BJ (cell line): ENCODE results near the gene CSF1. TPM values are rescaled to one million over a fixed set of nuclear protein-coding genes. Genes with fewer than 3 reads are reported as not detected.

Source experiments
- CTCF ChIA-PET: fragments of 350-600 bp; formaldehyde crosslinking; extraction: SDS; loops from one replicate; lab custom pipeline; 2021; ENCODE audit warnings: antibody characterized with exemption, inconsistent platforms; lab: Yijun Ruan, JAX
- POLR2A ChIA-PET: fragments of 300-600 bp; sonication (Branson Sonifier 250); formaldehyde crosslinking; extraction: SDS; loops from one replicate; lab custom pipeline; 2021; ENCODE audit warnings: antibody characterized with exemption; lab: Charles Lee
- DNase-seq: peaks from one replicate; pipeline ENCODE4 v3.0.0-alpha.2; 2011; ENCODE audit warnings: low read depth
- H3K27me3 ChIP-seq: 2 replicates; pipeline ENCODE4 v1.6.0; 2011; ENCODE audit warnings: low read length; ENCODE audit not compliant: control insufficient read depth, insufficient read depth
- H3K36me3 ChIP-seq: 2 replicates; pipeline ENCODE4 v1.5.1; 2011; ENCODE audit warnings: low read length; ENCODE audit not compliant: control insufficient read depth, insufficient read depth
- H3K4me3 ChIP-seq: 2 replicates; pipeline ENCODE4 v1.5.1; 2011; ENCODE audit warnings: low read depth, mild to moderate bottlenecking, control low read depth, low read length
- polyA plus RNA-seq: library from polyadenylated mRNA; depleted of rRNA; stranded (reverse); fragments of >200 nt; gene quantifications from 2 replicates; pipeline ENCODE4 v1.2.3, GENCODE V29; 2011
- TF ChIP-seq, protein P1 (sequence below): IDR thresholded peaks from 2 replicates; pipeline ENCODE4 v1.5.1; 2011; ENCODE audit warnings: low read depth, mild to moderate bottlenecking, control low read depth, inconsistent platforms, low read length, moderate library complexity; ENCODE audit not compliant: insufficient read depth

The CSF1 gene
- polyA plus RNA-seq, 1 experiment: 48.4 TPM

- no peaks in the 10 kb centered on the region for H3K27me3 ChIP-seq
- H3K4me3 ChIP-seq: no peak overlapping the region
- DNase-seq: no peak
- ChIA-PET CTCF (no interaction called here), POLR2A (no interaction called here)
- H3K36me3 ChIP-seq: no peaks in the 10 kb centered on the region
- TF ChIP-seq, protein P1, sequence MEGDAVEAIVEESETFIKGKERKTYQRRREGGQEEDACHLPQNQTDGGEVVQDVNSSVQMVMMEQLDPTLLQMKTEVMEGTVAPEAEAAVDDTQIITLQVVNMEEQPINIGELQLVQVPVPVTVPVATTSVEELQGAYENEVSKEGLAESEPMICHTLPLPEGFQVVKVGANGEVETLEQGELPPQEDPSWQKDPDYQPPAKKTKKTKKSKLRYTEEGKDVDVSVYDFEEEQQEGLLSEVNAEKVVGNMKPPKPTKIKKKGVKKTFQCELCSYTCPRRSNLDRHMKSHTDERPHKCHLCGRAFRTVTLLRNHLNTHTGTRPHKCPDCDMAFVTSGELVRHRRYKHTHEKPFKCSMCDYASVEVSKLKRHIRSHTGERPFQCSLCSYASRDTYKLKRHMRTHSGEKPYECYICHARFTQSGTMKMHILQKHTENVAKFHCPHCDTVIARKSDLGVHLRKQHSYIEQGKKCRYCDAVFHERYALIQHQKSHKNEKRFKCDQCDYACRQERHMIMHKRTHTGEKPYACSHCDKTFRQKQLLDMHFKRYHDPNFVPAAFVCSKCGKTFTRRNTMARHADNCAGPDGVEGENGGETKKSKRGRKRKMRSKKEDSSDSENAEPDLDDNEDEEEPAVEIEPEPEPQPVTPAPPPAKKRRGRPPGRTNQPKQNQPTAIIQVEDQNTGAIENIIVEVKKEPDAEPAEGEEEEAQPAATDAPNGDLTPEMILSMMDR: no peak
Observed at GRCh38 chr1:109884242-109884891, 26.3 kb upstream of the CSF1 start.

DNA sequence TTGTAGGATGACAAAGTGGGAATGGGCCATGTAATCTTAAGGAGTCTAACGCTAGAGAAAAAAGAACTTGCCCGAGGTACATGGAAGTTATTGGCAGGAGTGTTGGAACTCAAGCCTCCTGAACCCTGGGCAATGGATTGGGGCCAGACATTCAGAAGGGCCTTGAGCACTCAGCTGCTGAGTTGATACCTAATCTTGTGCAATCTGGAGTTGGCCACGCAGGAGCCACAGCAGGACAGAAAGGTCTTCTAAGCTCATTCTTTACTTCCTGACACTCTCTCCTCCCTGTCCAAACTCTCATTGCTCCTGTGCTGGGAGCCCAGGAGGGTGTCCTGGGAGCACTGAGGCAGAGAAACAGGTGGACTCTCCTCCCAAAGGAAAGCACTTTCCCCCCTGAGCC lies 25.1 kb upstream of the CSF1 start:
- DNase-seq: no peak
- ChIA-PET POLR2A (no interaction called here), CTCF (no interaction called here)

GRCh38 chr1:109886827-109887226 lies 23.8 kb upstream of the CSF1 start:
- ChIA-PET POLR2A (no interaction called here), CTCF (interaction anchor here (1.6 kb wide), 1 partner anchor 10 kb away, joined by 4 read pairs; no protein-coding TSS in a partner anchor)
- TF ChIP-seq, protein P1: no peak
- no peaks in the 10 kb centered on the region for H3K36me3 ChIP-seq
- no peak overlapping the region for H3K4me3 ChIP-seq
- no peaks in the 10 kb centered on the region for H3K27me3 ChIP-seq
- no peak for DNase-seq

More for the DNA sequence above, 25.1 kb upstream of the CSF1 start:
- H3K36me3 ChIP-seq: no peaks in the 10 kb centered on the region
- no peaks in the 10 kb centered on the region for H3K27me3 ChIP-seq
- no peak overlapping the region for H3K4me3 ChIP-seq
- TF ChIP-seq, protein P1: no peak

DNA sequence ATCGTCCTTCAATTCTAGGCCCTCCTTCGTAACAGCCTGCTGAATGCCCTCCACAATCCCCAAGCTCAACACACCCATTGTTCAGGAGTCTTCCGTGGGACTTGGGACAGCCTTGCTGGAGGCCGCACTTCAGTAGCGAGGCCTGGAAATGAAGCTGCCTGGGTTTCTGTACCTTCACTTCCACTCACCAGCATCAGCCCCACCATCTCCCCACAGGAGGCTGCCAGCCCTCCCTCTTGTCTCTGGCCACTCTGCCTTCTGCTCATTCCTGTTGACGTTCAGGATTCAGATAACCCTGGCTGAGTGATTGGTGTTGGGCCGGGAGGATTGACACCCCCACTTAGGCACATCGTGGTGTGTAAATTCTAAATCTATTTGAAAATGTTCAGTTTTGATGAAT lies 23.4 kb upstream of the CSF1 start:
- POLR2A ChIA-PET: no interaction called here
- Histone ChIP-seq H3K27me3 (no peaks in the 10 kb centered on the region), H3K36me3 (no peaks in the 10 kb centered on the region), H3K4me3 (no peak overlapping the region)
- no peak for DNase-seq
- TF ChIP-seq, protein P1: no peak
- CTCF ChIA-PET: interaction anchor here (1.3 to 1.6 kb wide), 2 partner anchors 10 to 110 kb away, joined by 3 to 4 read pairs; no protein-coding TSS in a partner anchor

DNA sequence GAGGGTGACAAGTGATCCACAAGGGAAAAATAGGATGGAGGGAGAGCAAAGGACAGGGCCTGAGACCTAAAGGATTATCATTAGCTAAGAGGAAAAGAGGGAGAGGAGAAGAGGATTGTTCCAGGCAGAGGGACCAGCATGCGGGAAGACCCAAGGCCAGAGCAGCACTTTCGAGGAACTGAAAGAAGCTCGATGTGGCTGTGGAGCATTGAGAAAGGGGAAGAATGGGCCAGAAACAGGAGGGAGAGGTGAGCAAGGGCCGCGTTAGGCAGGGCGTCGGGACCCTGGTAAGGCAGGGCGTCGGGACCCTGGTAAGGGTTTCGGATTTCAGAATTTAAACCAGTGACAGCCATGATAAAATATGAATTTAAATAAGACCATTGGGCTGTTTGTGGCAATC lies 22.8 kb upstream of the CSF1 start:
- Histone ChIP-seq H3K27me3 (no peaks in the 10 kb centered on the region), H3K36me3 (no peaks in the 10 kb centered on the region), H3K4me3 (no peak overlapping the region)
- ChIA-PET CTCF (interaction anchor here (1.3 to 1.6 kb wide), 2 partner anchors 11 to 111 kb away, joined by 3 to 4 read pairs; no protein-coding TSS in a partner anchor), POLR2A (no interaction called here)
- TF ChIP-seq, protein P1: no peak
- no peak for DNase-seq
